ENCODE results near the gene SLX4.

- TF ChIP-seq, protein P1, sequence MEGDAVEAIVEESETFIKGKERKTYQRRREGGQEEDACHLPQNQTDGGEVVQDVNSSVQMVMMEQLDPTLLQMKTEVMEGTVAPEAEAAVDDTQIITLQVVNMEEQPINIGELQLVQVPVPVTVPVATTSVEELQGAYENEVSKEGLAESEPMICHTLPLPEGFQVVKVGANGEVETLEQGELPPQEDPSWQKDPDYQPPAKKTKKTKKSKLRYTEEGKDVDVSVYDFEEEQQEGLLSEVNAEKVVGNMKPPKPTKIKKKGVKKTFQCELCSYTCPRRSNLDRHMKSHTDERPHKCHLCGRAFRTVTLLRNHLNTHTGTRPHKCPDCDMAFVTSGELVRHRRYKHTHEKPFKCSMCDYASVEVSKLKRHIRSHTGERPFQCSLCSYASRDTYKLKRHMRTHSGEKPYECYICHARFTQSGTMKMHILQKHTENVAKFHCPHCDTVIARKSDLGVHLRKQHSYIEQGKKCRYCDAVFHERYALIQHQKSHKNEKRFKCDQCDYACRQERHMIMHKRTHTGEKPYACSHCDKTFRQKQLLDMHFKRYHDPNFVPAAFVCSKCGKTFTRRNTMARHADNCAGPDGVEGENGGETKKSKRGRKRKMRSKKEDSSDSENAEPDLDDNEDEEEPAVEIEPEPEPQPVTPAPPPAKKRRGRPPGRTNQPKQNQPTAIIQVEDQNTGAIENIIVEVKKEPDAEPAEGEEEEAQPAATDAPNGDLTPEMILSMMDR (IDR thresholded peaks at IDR 0.05), result no peak
- TF ChIP-seq, protein P2, sequence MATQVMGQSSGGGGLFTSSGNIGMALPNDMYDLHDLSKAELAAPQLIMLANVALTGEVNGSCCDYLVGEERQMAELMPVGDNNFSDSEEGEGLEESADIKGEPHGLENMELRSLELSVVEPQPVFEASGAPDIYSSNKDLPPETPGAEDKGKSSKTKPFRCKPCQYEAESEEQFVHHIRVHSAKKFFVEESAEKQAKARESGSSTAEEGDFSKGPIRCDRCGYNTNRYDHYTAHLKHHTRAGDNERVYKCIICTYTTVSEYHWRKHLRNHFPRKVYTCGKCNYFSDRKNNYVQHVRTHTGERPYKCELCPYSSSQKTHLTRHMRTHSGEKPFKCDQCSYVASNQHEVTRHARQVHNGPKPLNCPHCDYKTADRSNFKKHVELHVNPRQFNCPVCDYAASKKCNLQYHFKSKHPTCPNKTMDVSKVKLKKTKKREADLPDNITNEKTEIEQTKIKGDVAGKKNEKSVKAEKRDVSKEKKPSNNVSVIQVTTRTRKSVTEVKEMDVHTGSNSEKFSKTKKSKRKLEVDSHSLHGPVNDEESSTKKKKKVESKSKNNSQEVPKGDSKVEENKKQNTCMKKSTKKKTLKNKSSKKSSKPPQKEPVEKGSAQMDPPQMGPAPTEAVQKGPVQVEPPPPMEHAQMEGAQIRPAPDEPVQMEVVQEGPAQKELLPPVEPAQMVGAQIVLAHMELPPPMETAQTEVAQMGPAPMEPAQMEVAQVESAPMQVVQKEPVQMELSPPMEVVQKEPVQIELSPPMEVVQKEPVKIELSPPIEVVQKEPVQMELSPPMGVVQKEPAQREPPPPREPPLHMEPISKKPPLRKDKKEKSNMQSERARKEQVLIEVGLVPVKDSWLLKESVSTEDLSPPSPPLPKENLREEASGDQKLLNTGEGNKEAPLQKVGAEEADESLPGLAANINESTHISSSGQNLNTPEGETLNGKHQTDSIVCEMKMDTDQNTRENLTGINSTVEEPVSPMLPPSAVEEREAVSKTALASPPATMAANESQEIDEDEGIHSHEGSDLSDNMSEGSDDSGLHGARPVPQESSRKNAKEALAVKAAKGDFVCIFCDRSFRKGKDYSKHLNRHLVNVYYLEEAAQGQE (IDR thresholded peaks at IDR 0.05; ENCODE audit: low read depth, low read length), result no peak
- TF ChIP-seq SMC3 (IDR thresholded peaks at IDR 0.05; ENCODE audit: low read depth, low read length), result no peak
- TF ChIP-seq, protein P3, sequence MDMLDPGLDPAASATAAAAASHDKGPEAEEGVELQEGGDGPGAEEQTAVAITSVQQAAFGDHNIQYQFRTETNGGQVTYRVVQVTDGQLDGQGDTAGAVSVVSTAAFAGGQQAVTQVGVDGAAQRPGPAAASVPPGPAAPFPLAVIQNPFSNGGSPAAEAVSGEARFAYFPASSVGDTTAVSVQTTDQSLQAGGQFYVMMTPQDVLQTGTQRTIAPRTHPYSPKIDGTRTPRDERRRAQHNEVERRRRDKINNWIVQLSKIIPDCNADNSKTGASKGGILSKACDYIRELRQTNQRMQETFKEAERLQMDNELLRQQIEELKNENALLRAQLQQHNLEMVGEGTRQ (IDR thresholded peaks at IDR 0.05; ENCODE audit: borderline replicate concordance, low read depth, low read length), result no peak
- TF ChIP-seq, protein P4, sequence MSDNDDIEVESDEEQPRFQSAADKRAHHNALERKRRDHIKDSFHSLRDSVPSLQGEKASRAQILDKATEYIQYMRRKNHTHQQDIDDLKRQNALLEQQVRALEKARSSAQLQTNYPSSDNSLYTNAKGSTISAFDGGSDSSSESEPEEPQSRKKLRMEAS (IDR thresholded peaks at IDR 0.05; ENCODE audit: low read depth), result no peak
- TF ChIP-seq TAF1 (IDR thresholded peaks at IDR 0.05; ENCODE audit: borderline replicate concordance, low read depth, low read length), result no peak
- TF ChIP-seq JUND (IDR thresholded peaks at IDR 0.05), result no peak
- no peak for TF ChIP-seq EP300 (IDR thresholded peaks at IDR 0.05; ENCODE audit: borderline replicate concordance in 1 of 2, low read depth in 1 of 2, low read length in 1 of 2)
- TF ChIP-seq TEAD4 (IDR thresholded peaks at IDR 0.05; ENCODE audit: borderline replicate concordance, insufficient read depth), result no peak
- no peak for TF ChIP-seq POLR2AphosphoS5 (IDR thresholded peaks at IDR 0.05; ENCODE audit: low read depth, low read length)
- no peak for TF ChIP-seq RXRA (IDR thresholded peaks at IDR 0.05; ENCODE audit: borderline replicate concordance, low read depth)
- TF ChIP-seq ZBTB33 (IDR thresholded peaks at IDR 0.05; ENCODE audit: borderline replicate concordance, low read depth), result no peak
- no peak for TF ChIP-seq IRF3 (IDR thresholded peaks at IDR 0.05; ENCODE audit: low read depth, low read length)
Observed at GRCh38 chr16:3651461-3652372, 40.3 kb upstream of the SLX4 start.

Data from SK-N-SH (cell line).